ENCODE results near the gene TSKU.

The TSKU gene

DNA sequence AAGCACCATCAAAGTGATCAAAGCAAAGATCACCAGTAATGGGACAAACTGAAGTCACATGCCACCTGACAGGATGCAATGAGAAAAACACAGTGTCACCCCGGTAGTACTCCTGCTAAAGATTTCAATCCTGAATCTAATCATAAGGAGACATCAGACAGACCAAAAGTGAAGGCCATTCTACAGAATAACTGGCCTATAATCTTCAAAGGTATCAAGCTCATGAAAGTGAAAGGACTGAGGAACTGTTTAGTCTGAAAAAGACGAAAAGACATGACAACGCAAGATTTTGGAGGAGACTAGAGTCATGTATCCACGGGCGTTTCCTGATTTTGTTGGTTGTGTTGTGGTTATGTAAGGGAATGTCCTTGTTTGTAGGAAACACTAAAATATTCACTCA is 42.4 kb upstream of the TSKU start:
- TF ChIP-seq FOXP2 (optimal IDR thresholded peaks at IDR 0.05; ENCODE audit: control extremely low read depth, extremely low read length, insufficient read depth) (no peak), POLR2AphosphoS5 (IDR thresholded peaks at IDR 0.05; ENCODE audit: borderline replicate concordance, low read depth, low read length) (no peak), EZH2 (IDR thresholded peaks at IDR 0.05) (no peak)
- H3K36me3 ChIP-seq (ENCODE audit: insufficient read depth, low read length), result no peaks in the 10 kb centered on the region
- H3K9me3 ChIP-seq (ENCODE audit: low read depth, low read length), result no peaks in the 10 kb centered on the region
- H3K4me3 ChIP-seq, result no peak overlapping the region
- H3K9ac ChIP-seq (ENCODE audit: insufficient read length), result no peak overlapping the region
- no peak for DNase-seq (ENCODE audit: low read depth, low spot score)
- no peak overlapping the region for H3K27ac ChIP-seq

- TF ChIP-seq POLR2AphosphoS5 (IDR thresholded peaks at IDR 0.05; ENCODE audit: borderline replicate concordance, low read depth, low read length) (no peak), FOXP2 (optimal IDR thresholded peaks at IDR 0.05; ENCODE audit: control extremely low read depth, extremely low read length, insufficient read depth) (no peak), EZH2 (IDR thresholded peaks at IDR 0.05) (no peak)
- peak overlapping the region; percentile 36; the same call in 1 of the 2 replicates for H3K4me3 ChIP-seq
- no peaks in the 10 kb centered on the region for H3K36me3 ChIP-seq (ENCODE audit: insufficient read depth, low read length)
- H3K9ac ChIP-seq (ENCODE audit: insufficient read length), result peak overlapping the region; percentile 17
- peak; percentile 3 for DNase-seq (ENCODE audit: low read depth, low spot score)
- no peaks in the 10 kb centered on the region for H3K9me3 ChIP-seq (ENCODE audit: low read depth, low read length)
- H3K27ac ChIP-seq, result peak overlapping the region; percentile 84
Observed at GRCh38 chr11:76742902-76743301, 40.3 kb upstream of the TSKU start.

GRCh38 chr11:76744186-76745043 is 38.7 kb upstream of the TSKU start:
- Histone ChIP-seq H3K9me3 (ENCODE audit: low read depth, low read length) (no peaks in the 10 kb centered on the region), H3K27ac (no peak overlapping the region), H3K9ac (ENCODE audit: insufficient read length) (no peak overlapping the region), H3K36me3 (ENCODE audit: insufficient read depth, low read length) (no peaks in the 10 kb centered on the region), H3K4me3 (no peak overlapping the region)
- no peak for TF ChIP-seq POLR2AphosphoS5 (IDR thresholded peaks at IDR 0.05; ENCODE audit: borderline replicate concordance, low read depth, low read length)
- no peak for TF ChIP-seq FOXP2 (optimal IDR thresholded peaks at IDR 0.05; ENCODE audit: control extremely low read depth, extremely low read length, insufficient read depth)
- TF ChIP-seq EZH2 (IDR thresholded peaks at IDR 0.05), result no peak
- DNase-seq (ENCODE audit: low read depth, low spot score), result no peak

DNA sequence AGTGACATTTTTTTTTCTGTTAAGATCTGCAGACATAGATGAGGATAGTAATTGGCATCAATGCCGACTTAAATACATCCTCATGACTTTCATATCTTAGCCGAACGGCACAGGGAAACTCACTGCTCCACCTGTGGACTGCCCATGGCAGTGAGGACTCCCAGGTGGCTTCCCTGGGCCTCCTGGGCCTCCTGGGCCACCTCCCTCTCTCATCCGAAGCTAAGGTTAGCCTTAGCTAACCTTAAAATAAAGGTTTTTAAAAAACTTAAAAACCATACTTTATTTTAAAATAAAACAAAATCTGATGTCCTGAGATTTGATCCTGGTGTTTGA is 38.1 kb upstream of the TSKU start:
- DNase-seq (ENCODE audit: low read depth, low spot score), result no peak
- H3K27ac ChIP-seq, result no peak overlapping the region
- no peak overlapping the region for H3K4me3 ChIP-seq
- H3K9me3 ChIP-seq (ENCODE audit: low read depth, low read length), result no peaks in the 10 kb centered on the region
- no peak for TF ChIP-seq EZH2 (IDR thresholded peaks at IDR 0.05)
- TF ChIP-seq POLR2AphosphoS5 (IDR thresholded peaks at IDR 0.05; ENCODE audit: borderline replicate concordance, low read depth, low read length), result no peak
- TF ChIP-seq FOXP2 (optimal IDR thresholded peaks at IDR 0.05; ENCODE audit: control extremely low read depth, extremely low read length, insufficient read depth), result no peak
- H3K9ac ChIP-seq (ENCODE audit: insufficient read length), result no peak overlapping the region
- no peaks in the 10 kb centered on the region for H3K36me3 ChIP-seq (ENCODE audit: insufficient read depth, low read length)

DNA sequence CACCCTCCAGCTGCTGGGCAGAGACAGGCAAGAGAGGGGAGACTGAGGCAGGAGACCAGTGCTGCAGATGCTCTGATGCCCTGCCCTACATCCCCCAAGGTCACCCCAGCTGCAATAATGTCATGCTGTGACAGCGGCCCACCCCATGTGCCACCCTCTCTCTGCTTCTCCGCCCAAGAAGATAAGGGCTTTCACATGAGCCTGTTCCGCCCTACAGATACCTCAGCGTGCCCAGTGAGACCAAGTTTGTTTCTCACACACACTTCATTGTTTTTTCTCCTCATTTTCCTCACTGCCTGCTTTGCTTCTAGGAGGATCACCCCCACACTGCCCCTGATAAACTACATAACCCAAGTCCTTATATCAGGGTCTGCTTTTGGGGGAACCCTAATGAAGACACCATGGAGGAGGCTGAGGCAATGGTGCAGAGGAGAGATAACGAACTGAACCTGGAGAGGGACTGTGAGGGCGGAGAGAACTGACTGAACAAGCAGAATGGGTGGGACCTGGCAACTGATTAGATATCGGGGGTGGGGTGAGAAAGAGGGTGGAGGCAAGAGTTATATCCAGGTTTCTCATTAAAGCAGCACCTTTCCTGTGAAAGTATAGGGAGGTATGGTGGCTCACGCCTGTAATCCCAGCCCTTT is 37.5 kb upstream of the TSKU start:
- Histone ChIP-seq H3K9me3 (ENCODE audit: low read depth, low read length) (no peaks in the 10 kb centered on the region), H3K36me3 (ENCODE audit: insufficient read depth, low read length) (no peaks in the 10 kb centered on the region), H3K4me3 (no peak overlapping the region), H3K9ac (ENCODE audit: insufficient read length) (no peak overlapping the region), H3K27ac (no peak overlapping the region)
- no peak for DNase-seq (ENCODE audit: low read depth, low spot score)
- TF ChIP-seq EZH2 (IDR thresholded peaks at IDR 0.05), result no peak
- TF ChIP-seq FOXP2 (optimal IDR thresholded peaks at IDR 0.05; ENCODE audit: control extremely low read depth, extremely low read length, insufficient read depth), result no peak
- TF ChIP-seq POLR2AphosphoS5 (IDR thresholded peaks at IDR 0.05; ENCODE audit: borderline replicate concordance, low read depth, low read length), result no peak

- no peak for TF ChIP-seq FOXP2 (optimal IDR thresholded peaks at IDR 0.05; ENCODE audit: control extremely low read depth, extremely low read length, insufficient read depth)
- TF ChIP-seq POLR2AphosphoS5 (IDR thresholded peaks at IDR 0.05; ENCODE audit: borderline replicate concordance, low read depth, low read length), result no peak
- no peak for TF ChIP-seq EZH2 (IDR thresholded peaks at IDR 0.05)
- no peak for DNase-seq (ENCODE audit: low read depth, low spot score)
- Histone ChIP-seq H3K9me3 (ENCODE audit: low read depth, low read length) (no peaks in the 10 kb centered on the region), H3K36me3 (ENCODE audit: insufficient read depth, low read length) (no peaks in the 10 kb centered on the region), H3K27ac (no peak overlapping the region), H3K4me3 (no peak overlapping the region), H3K9ac (ENCODE audit: insufficient read length) (no peak overlapping the region)
Observed at GRCh38 chr11:76747153-76747914, 35.8 kb upstream of the TSKU start.

GRCh38 chr11:76747915-76748860 is 35.0 kb upstream of the TSKU start:
- Histone ChIP-seq H3K9me3 (ENCODE audit: low read depth, low read length) (no peaks in the 10 kb centered on the region), H3K27ac (no peak overlapping the region), H3K9ac (ENCODE audit: insufficient read length) (no peak overlapping the region), H3K36me3 (ENCODE audit: insufficient read depth, low read length) (no peaks in the 10 kb centered on the region), H3K4me3 (no peak overlapping the region)
- TF ChIP-seq POLR2AphosphoS5 (IDR thresholded peaks at IDR 0.05; ENCODE audit: borderline replicate concordance, low read depth, low read length) (no peak), FOXP2 (optimal IDR thresholded peaks at IDR 0.05; ENCODE audit: control extremely low read depth, extremely low read length, insufficient read depth) (no peak), EZH2 (IDR thresholded peaks at IDR 0.05) (no peak)
- no peak for DNase-seq (ENCODE audit: low read depth, low spot score)

Data from SK-N-MC (cell line).